ENCODE results near the gene NRSN2.

Gene NRSN2

DNA sequence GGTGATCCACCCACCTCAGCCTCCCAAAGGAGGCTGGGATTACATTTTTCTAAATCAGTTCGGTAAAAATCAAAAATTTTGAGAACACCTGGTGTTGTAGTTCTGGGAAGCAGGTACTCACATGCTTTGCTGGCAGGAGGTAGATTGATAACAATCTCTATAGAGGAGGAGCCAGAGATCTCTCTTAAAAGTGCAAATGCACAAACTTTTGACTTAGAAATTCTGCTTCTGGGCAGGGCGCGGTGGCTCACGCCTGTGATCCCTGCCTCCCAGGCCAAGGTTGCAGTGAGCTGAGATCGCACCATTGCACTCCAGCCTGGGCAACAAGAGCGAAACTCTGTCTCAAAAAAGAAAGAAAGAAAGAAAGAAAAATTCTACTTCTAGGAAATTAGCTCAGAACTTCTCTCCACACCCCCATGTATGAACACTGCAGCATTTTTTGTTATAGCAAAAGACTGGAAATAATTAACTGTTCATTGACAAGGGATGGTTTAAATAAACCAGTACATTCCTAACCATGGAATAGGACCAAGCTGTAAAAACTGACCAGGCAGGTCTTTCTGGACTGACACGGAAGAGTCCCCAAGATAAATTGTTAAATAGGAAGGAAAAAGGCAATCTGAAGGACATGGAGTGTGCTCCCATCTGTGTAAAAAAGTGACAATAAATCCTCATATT, 19.3 kb downstream of the NRSN2 start:
- no peak for DNase-seq (ENCODE audit: extremely low read depth, low read depth)
- no peak overlapping the region for H3K4me3 ChIP-seq (replicated peaks; ENCODE audit: low read depth, low read length)
- TF ChIP-seq, protein P1, sequence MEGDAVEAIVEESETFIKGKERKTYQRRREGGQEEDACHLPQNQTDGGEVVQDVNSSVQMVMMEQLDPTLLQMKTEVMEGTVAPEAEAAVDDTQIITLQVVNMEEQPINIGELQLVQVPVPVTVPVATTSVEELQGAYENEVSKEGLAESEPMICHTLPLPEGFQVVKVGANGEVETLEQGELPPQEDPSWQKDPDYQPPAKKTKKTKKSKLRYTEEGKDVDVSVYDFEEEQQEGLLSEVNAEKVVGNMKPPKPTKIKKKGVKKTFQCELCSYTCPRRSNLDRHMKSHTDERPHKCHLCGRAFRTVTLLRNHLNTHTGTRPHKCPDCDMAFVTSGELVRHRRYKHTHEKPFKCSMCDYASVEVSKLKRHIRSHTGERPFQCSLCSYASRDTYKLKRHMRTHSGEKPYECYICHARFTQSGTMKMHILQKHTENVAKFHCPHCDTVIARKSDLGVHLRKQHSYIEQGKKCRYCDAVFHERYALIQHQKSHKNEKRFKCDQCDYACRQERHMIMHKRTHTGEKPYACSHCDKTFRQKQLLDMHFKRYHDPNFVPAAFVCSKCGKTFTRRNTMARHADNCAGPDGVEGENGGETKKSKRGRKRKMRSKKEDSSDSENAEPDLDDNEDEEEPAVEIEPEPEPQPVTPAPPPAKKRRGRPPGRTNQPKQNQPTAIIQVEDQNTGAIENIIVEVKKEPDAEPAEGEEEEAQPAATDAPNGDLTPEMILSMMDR (IDR thresholded peaks at IDR 0.05; ENCODE audit: low read depth, low read length, missing control alignments), result no peak

DNA sequence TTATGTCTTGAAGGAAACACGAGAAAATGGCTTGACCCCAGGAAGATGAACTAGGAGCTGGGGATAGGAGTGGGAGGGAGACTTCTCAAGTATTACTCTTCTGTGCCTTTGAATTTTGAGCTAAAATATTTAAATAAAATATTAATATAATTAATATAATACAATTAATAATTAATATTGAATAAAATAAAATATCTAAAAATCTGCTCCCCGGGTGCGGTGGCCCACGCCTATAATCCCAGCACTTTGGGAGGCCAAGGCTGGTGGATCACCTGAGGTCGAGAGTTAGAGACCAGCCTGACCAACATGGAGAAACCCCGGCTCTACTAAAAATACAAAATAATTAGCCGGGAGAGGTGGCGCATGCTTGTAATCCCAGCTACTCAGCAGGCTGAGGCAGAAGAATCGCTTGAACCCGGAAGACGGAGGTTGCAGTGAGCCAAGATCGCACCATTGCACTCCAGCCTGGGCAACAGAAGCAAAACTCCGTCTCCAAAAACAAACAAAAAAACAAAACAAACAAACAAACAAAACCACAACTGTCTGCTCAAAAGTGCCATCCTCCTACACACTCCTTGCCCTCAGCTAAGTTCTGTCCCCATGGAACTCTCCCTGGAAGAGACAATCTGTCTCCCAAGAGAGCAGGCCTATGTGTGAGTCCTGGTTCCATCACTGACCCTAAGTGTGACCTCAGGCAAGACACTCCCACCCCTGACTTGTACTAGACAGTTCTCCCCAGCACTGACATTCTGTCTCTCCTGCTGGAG, 20.0 kb downstream of the NRSN2 start:
- no peak for DNase-seq (ENCODE audit: extremely low read depth, low read depth)
- TF ChIP-seq, protein P1 (IDR thresholded peaks at IDR 0.05; ENCODE audit: low read depth, low read length, missing control alignments), result no peak
- H3K4me3 ChIP-seq (replicated peaks; ENCODE audit: low read depth, low read length), result no peak overlapping the region

DNA sequence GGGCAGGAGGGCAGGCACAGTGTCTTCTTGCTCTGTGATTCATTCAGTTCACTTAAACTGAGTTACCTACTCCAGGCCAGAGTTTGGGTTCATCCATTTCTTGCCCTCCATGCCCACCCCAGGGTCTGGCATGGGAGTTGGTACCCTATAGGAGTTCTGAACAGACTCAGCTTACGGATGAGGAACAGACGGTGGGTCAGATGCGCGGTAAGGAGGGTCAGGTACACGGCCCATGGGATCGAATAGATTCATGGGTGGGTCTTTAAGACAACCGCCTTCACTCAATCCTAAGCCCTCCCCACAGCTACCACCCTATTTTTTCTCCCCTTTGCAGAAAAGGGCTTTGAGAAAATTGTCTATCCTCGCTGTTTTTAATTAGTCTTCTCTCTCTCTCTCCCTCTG, 20.6 kb downstream of the NRSN2 start:
- TF ChIP-seq, protein P1 (IDR thresholded peaks at IDR 0.05; ENCODE audit: low read depth, low read length, missing control alignments), result no peak
- no peak for DNase-seq (ENCODE audit: extremely low read depth, low read depth)
- H3K4me3 ChIP-seq (replicated peaks; ENCODE audit: low read depth, low read length), result no peak overlapping the region

DNA sequence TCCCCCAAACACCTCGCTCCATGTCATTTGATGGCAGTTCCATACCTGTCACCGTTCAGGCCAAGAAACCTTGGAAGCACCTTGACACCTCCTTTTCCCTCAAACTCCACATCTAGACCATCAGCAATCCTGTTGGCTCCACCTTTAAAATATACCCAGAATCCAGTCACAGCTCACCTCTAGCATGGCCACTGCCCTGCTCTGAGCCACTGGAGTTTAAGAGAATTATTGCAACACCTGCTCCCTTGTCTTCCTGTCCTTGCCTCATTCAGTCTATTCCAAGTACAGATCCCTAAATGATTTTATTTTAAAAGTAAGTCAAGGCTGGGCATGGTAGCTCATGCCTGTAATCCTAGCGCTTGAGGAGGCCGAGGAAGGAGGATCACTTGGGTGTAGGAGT, 22.0 kb downstream of the NRSN2 start:
- no peak for DNase-seq (ENCODE audit: extremely low read depth, low read depth)
- no peak overlapping the region for H3K4me3 ChIP-seq (replicated peaks; ENCODE audit: low read depth, low read length)
- TF ChIP-seq, protein P1 (IDR thresholded peaks at IDR 0.05; ENCODE audit: low read depth, low read length, missing control alignments), result no peak

DNA sequence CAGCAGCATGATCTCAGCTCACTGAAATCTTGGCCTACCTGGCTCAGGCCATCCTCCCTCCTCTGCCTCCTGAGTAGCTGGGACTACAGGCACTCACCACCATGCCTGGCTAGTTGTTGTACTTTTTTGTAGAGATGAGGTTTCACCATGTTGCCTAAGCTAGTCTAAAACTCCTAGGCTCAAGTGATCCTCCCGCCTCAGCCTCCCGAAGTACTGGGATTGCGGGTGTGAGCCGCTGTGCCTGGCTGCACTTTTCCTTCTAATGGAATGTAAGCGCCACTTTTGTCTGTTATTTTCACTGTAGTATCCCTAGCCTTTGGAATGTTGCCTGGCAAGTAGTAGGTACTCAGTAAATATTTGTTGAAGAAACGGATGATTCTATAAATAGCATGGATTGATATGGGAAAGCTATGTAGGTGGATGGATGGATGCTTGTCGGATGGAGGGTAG, 23.3 kb downstream of the NRSN2 start:
- H3K4me3 ChIP-seq (replicated peaks; ENCODE audit: low read depth, low read length), result no peak overlapping the region
- DNase-seq (ENCODE audit: extremely low read depth, low read depth), result no peak
- TF ChIP-seq, protein P1 (IDR thresholded peaks at IDR 0.05; ENCODE audit: low read depth, low read length, missing control alignments), result no peak

DNA sequence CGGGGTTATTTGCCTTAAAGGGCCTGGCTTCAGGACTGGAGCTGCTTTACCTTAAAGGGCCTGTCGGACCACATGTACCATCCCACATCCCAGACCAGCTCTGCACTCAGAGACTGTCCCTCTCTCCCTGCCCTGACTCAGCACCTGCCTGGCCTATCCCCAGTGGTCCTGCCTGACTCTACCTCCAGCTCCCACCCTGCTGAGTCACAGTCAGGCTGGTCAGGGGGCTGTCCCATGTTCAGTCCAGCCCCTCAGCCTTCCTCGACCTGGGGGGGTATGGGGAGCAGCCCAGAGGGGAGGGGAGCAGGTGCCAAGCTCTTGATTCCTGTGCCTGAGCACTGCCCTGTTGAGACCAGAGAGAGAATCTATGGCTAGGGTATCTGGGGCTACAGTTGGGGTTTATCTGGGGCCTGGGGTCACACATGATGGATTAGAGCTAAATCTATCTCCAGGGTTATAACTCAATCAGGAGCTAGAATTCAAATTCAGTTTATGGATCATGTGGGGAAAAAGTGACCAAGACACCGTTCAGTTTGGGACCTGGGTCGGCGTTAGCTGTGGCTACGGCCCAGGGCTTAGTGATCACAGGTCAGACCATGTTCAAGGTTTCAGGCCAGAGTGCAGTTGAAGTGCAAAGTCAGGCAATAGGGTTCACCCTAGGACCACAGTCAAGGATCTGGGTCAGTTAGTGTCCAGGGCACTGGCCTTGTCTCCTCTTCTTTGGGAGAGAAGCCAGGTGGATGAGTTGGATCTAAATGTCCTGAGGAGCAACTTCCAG, 24.3 kb downstream of the NRSN2 start:
- H3K4me3 ChIP-seq (replicated peaks; ENCODE audit: low read depth, low read length), result no peak overlapping the region
- no peak for DNase-seq (ENCODE audit: extremely low read depth, low read depth)
- TF ChIP-seq, protein P1 (IDR thresholded peaks at IDR 0.05; ENCODE audit: low read depth, low read length, missing control alignments), result no peak

Data from HFF-Myc (cell line).